K562 (cell line): ENCODE results near the gene CEP20. TPM values are rescaled to one million over a fixed set of nuclear protein-coding genes. Genes with fewer than 3 reads are reported as not detected.

Source experiments
- ARID2 ChIP-seq: fragments of 450-650 bp; IDR thresholded peaks from 2 replicates; pipeline ENCODE4 v1.6.1; 2017; ENCODE audit warnings: antibody characterized with exemption, mild to moderate bottlenecking
- GATAD2B ChIP-seq: fragments of 450-650 bp; IDR thresholded peaks from 2 replicates; pipeline ENCODE4 v1.6.1; 2017; ENCODE audit warnings: mild to moderate bottlenecking, borderline replicate concordance
- HMGN3 ChIP-seq: IDR thresholded peaks from 2 replicates; pipeline ENCODE4 v1.6.1; 2011; ENCODE audit warnings: borderline replicate concordance, low read depth, mild to moderate bottlenecking, mixed read lengths, low read length; ENCODE audit not compliant: insufficient read length; ENCODE audit errors: extremely low read depth
- KDM5B ChIP-seq: fragments of 200-600 bp; sonication (generic); IDR thresholded peaks from 2 replicates; pipeline ENCODE4 v1.6.1; 2012; ENCODE audit warnings: low read depth, mild to moderate bottlenecking, moderate library complexity, low read length, control low read depth, inconsistent platforms; ENCODE audit not compliant: insufficient replicate concordance
- SETDB1 ChIP-seq: IDR thresholded peaks from one replicate; pipeline ENCODE4 v1.6.1; 2012; ENCODE audit warnings: low read length, control low read depth, inconsistent platforms
- SMAD3 ChIP-seq: fragments of 450-650 bp; formaldehyde crosslinking; conservative IDR thresholded peaks from 2 replicates; pipeline ENCODE4 v1.4.0; 2020; ENCODE audit warnings: mild to moderate bottlenecking
- TGIF2 ChIP-seq: sonication (generic); formaldehyde crosslinking; IDR thresholded peaks from 2 replicates; pipeline ENCODE4 v1.8.1; 2022; ENCODE audit warnings: mild to moderate bottlenecking, missing genetic modification reagents, moderate library complexity
- ZNF311 ChIP-seq: fragments of 250-450 bp; sonication (Bioruptor Pico); IDR thresholded peaks from 2 replicates; pipeline ENCODE4 v1.4.0; 2020; ENCODE audit warnings: mild to moderate bottlenecking, moderate library complexity
- polyA plus RNA-seq, 8 experiments: library from polyadenylated mRNA; depleted of rRNA in 4 of 8; stranded (reverse) in 5 of 8; unstranded in 3 of 8; fragments of >200 nt; fragmentation: Nextera tagmentation in 2 of 8; fragmentation: Illumina TruSeq in 1 of 8; extraction: Ambion mirVana in 2 of 8; extraction: Trizol in 1 of 8; gene quantifications; 2 replicates each; pipeline versions ENCODE4 v1.2.1 to v1.2.3, GENCODE V29; 2011 to 2014; ENCODE audit warnings: inconsistent platforms in 1 of 8, missing spikeins in 1 of 8
- total RNA-seq, 7 experiments: library from RNA; depleted of rRNA in 6 of 7; stranded (reverse); fragments of >200 nt in 6 of 7; fragmentation: Illumina TruSeq in 2 of 7; extraction: Trizol in 2 of 7; gene quantifications; 2 replicates each; pipeline versions ENCODE4 v1.2.1 to v1.2.3, GENCODE V29; 2011 to 2021; ENCODE audit warnings: low replicate concordance in 1 of 7
- TF ChIP-seq, protein P1 (sequence below): sonication (generic); formaldehyde crosslinking; IDR thresholded peaks from 2 replicates; pipeline ENCODE4 v1.8.1; 2023; ENCODE audit warnings: missing genetic modification reagents, mild to moderate bottlenecking, borderline replicate concordance
- TF ChIP-seq, protein P2 (sequence below): fragments of 250-450 bp; sonication (Bioruptor Pico); IDR thresholded peaks from 2 replicates; pipeline ENCODE4 v1.9.0; 2021; ENCODE audit warnings: mild to moderate bottlenecking, inconsistent platforms
- TF ChIP-seq, protein P3 (sequence below): fragments of 250-450 bp; sonication (Bioruptor Pico); IDR thresholded peaks from 2 replicates; pipeline ENCODE4 v1.8.0; 2021; ENCODE audit warnings: borderline replicate concordance, mild to moderate bottlenecking, moderate library complexity; ENCODE audit not compliant: poor library complexity, severe bottlenecking
- TF ChIP-seq, protein P4 (sequence below), 2 experiments: fragments of 150-350 bp in 1 of 2; IDR thresholded peaks; 2 replicates each; pipeline ENCODE4 v1.6.1; 2012 to 2016; ENCODE audit warnings: low read depth in 2 of 2, low read length in 2 of 2, mild to moderate bottlenecking in 1 of 2, moderate library complexity in 1 of 2
- TF ChIP-seq, protein P5 (sequence below): IDR thresholded peaks from 2 replicates; pipeline ENCODE4 v1.6.1; 2011; ENCODE audit not compliant: insufficient read length; ENCODE audit errors: extremely low read depth

CEP20 gene
- total and polyA plus RNA-seq, 9 of the 15 experiments (the other 6 are each of a cell fraction or from before 2014, with no cell fraction given) = 41.3 to 150 (median 104) TPM

DNA sequence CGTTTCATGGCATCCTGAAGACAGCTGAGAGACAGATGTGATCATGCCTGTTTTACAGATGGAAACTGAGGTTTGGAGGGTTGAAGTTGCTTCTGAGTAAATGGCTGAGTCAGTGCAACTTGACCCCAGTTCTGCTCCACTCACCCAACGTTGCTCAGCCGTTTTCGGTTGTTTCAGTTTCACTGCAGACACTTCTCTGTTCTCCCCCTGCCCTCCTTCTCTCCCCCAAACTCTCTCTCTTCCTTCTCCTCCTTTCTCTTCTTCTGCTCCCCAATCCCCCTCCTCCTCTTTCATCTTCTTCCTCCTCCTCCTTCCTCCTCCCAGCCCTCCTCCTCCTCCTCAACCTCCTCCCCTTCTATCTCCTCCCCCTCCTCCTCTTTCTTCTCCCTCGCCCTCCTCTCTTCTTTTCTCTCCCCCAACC, 9.4 kb upstream of the CEP20 start (continued):
- TF ChIP-seq, protein P1, sequence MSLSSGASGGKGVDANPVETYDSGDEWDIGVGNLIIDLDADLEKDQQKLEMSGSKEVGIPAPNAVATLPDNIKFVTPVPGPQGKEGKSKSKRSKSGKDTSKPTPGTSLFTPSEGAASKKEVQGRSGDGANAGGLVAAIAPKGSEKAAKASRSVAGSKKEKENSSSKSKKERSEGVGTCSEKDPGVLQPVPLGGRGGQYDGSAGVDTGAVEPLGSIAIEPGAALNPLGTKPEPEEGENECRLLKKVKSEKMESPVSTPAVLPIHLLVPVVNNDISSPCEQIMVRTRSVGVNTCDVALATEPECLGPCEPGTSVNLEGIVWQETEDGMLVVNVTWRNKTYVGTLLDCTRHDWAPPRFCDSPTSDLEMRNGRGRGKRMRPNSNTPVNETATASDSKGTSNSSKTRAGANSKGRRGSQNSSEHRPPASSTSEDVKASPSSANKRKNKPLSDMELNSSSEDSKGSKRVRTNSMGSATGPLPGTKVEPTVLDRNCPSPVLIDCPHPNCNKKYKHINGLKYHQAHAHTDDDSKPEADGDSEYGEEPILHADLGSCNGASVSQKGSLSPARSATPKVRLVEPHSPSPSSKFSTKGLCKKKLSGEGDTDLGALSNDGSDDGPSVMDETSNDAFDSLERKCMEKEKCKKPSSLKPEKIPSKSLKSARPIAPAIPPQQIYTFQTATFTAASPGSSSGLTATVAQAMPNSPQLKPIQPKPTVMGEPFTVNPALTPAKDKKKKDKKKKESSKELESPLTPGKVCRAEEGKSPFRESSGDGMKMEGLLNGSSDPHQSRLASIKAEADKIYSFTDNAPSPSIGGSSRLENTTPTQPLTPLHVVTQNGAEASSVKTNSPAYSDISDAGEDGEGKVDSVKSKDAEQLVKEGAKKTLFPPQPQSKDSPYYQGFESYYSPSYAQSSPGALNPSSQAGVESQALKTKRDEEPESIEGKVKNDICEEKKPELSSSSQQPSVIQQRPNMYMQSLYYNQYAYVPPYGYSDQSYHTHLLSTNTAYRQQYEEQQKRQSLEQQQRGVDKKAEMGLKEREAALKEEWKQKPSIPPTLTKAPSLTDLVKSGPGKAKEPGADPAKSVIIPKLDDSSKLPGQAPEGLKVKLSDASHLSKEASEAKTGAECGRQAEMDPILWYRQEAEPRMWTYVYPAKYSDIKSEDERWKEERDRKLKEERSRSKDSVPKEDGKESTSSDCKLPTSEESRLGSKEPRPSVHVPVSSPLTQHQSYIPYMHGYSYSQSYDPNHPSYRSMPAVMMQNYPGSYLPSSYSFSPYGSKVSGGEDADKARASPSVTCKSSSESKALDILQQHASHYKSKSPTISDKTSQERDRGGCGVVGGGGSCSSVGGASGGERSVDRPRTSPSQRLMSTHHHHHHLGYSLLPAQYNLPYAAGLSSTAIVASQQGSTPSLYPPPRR (CRISPR knock-in tag) = no peak
- no peak for TF ChIP-seq TGIF2 (CRISPR knock-in tag)
- TF ChIP-seq, protein P2, sequence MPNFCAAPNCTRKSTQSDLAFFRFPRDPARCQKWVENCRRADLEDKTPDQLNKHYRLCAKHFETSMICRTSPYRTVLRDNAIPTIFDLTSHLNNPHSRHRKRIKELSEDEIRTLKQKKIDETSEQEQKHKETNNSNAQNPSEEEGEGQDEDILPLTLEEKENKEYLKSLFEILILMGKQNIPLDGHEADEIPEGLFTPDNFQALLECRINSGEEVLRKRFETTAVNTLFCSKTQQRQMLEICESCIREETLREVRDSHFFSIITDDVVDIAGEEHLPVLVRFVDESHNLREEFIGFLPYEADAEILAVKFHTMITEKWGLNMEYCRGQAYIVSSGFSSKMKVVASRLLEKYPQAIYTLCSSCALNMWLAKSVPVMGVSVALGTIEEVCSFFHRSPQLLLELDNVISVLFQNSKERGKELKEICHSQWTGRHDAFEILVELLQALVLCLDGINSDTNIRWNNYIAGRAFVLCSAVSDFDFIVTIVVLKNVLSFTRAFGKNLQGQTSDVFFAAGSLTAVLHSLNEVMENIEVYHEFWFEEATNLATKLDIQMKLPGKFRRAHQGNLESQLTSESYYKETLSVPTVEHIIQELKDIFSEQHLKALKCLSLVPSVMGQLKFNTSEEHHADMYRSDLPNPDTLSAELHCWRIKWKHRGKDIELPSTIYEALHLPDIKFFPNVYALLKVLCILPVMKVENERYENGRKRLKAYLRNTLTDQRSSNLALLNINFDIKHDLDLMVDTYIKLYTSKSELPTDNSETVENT (CRISPR knock-in tag) = no peak
- TF ChIP-seq SETDB1 = no peak
- no peak for TF ChIP-seq ZNF311
- TF ChIP-seq GATAD2B = no peak
- TF ChIP-seq HMGN3 = no peak
- TF ChIP-seq KDM5B = no peak
- TF ChIP-seq, protein P3, sequence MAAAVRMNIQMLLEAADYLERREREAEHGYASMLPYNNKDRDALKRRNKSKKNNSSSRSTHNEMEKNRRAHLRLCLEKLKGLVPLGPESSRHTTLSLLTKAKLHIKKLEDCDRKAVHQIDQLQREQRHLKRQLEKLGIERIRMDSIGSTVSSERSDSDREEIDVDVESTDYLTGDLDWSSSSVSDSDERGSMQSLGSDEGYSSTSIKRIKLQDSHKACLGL (CRISPR knock-in tag) = no peak
- no peak for TF ChIP-seq SMAD3 (CRISPR knock-in tag)
- TF ChIP-seq, protein P4, sequence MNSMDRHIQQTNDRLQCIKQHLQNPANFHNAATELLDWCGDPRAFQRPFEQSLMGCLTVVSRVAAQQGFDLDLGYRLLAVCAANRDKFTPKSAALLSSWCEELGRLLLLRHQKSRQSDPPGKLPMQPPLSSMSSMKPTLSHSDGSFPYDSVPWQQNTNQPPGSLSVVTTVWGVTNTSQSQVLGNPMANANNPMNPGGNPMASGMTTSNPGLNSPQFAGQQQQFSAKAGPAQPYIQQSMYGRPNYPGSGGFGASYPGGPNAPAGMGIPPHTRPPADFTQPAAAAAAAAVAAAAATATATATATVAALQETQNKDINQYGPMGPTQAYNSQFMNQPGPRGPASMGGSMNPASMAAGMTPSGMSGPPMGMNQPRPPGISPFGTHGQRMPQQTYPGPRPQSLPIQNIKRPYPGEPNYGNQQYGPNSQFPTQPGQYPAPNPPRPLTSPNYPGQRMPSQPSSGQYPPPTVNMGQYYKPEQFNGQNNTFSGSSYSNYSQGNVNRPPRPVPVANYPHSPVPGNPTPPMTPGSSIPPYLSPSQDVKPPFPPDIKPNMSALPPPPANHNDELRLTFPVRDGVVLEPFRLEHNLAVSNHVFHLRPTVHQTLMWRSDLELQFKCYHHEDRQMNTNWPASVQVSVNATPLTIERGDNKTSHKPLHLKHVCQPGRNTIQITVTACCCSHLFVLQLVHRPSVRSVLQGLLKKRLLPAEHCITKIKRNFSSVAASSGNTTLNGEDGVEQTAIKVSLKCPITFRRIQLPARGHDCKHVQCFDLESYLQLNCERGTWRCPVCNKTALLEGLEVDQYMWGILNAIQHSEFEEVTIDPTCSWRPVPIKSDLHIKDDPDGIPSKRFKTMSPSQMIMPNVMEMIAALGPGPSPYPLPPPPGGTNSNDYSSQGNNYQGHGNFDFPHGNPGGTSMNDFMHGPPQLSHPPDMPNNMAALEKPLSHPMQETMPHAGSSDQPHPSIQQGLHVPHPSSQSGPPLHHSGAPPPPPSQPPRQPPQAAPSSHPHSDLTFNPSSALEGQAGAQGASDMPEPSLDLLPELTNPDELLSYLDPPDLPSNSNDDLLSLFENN (IDR thresholded peaks at IDR 0.05; ENCODE audit: low read depth in 2 of 2, low read length in 2 of 2) = no peak
- TF ChIP-seq, protein P5, sequence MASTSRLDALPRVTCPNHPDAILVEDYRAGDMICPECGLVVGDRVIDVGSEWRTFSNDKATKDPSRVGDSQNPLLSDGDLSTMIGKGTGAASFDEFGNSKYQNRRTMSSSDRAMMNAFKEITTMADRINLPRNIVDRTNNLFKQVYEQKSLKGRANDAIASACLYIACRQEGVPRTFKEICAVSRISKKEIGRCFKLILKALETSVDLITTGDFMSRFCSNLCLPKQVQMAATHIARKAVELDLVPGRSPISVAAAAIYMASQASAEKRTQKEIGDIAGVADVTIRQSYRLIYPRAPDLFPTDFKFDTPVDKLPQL = no peak
- peak; percentile 19; the same call in 1 of the 2 replicates for TF ChIP-seq ARID2
